ENCODE measurements around the gene STUM. TPM values are rescaled to one million over a fixed set of nuclear protein-coding genes. Genes with fewer than 3 reads are reported as not detected.

The STUM gene
- total RNA-seq, 2 donors from 2014 or later = not detected

GRCh38 chr1:226549937-226550671 lies 1.5 kb downstream of the STUM start:
- Mint-ChIP-seq H3K36me3 (no peaks in the 10 kb centered on the region), H3K9me3 (no peaks in the 10 kb centered on the region), H3K27ac (no peak overlapping the region)
- ATAC-seq (peak; percentile 24 to 33), DNase-seq (ENCODE audit: low spot score in 2 of 2) (peak in 1 of 2 donors; percentile 18)

- H3K27ac Mint-ChIP-seq = no peak overlapping the region
- DNase-seq (ENCODE audit: low spot score in 2 of 2) (no peak), ATAC-seq (no peak)
- no peaks in the 10 kb centered on the region for H3K9me3 Mint-ChIP-seq
- no peaks in the 10 kb centered on the region for H3K36me3 Mint-ChIP-seq
These were observed 2.1 kb downstream of the STUM start for GRCh38 chr1:226550672-226551041.

- no peaks in the 10 kb centered on the region for H3K36me3 Mint-ChIP-seq
- H3K27ac Mint-ChIP-seq = no peak overlapping the region
- no peak for DNase-seq (ENCODE audit: low spot score in 2 of 2)
- no peak for ATAC-seq
- H3K9me3 Mint-ChIP-seq = no peaks in the 10 kb centered on the region
These were observed 2.7 kb downstream of the STUM start for GRCh38 chr1:226551299-226551698.

- no peaks in the 10 kb centered on the region for H3K9me3 Mint-ChIP-seq
- ATAC-seq (no peak), DNase-seq (ENCODE audit: low spot score in 2 of 2) (no peak)
- H3K27ac Mint-ChIP-seq = no peak overlapping the region
- H3K36me3 Mint-ChIP-seq = no peaks in the 10 kb centered on the region
These were observed 3.5 kb downstream of the STUM start for GRCh38 chr1:226552061-226552460.

- Mint-ChIP-seq H3K27ac (no peak overlapping the region), H3K9me3 (no peaks in the 10 kb centered on the region), H3K36me3 (no peaks in the 10 kb centered on the region)
- no peak for DNase-seq (ENCODE audit: low spot score in 2 of 2)
- ATAC-seq = no peak
These were observed 4.8 kb downstream of the STUM start for GRCh38 chr1:226553266-226553923.

- no peak for DNase-seq (ENCODE audit: low spot score in 2 of 2)
- H3K9me3 Mint-ChIP-seq = no peaks in the 10 kb centered on the region
- no peak overlapping the region for H3K27ac Mint-ChIP-seq
- no peak for ATAC-seq
- no peaks in the 10 kb centered on the region for H3K36me3 Mint-ChIP-seq
These were observed 5.3 kb downstream of the STUM start for GRCh38 chr1:226553924-226554282.

GRCh38 chr1:226555092-226555491 lies 6.5 kb downstream of the STUM start:
- ATAC-seq (no peak), DNase-seq (ENCODE audit: low spot score in 2 of 2) (no peak)
- no peaks in the 10 kb centered on the region for H3K9me3 Mint-ChIP-seq
- no peak overlapping the region for H3K27ac Mint-ChIP-seq
- no peaks in the 10 kb centered on the region for H3K36me3 Mint-ChIP-seq

- H3K27ac Mint-ChIP-seq = no peak overlapping the region
- DNase-seq (ENCODE audit: low spot score in 2 of 2) (no peak), ATAC-seq (no peak)
- no peaks in the 10 kb centered on the region for H3K36me3 Mint-ChIP-seq
- H3K9me3 Mint-ChIP-seq = no peaks in the 10 kb centered on the region
These were observed 8.9 kb downstream of the STUM start for GRCh38 chr1:226557424-226557823.

- DNase-seq (ENCODE audit: low spot score in 2 of 2) (no peak), ATAC-seq (no peak)
- Mint-ChIP-seq H3K36me3 (no peaks in the 10 kb centered on the region), H3K27ac (no peak overlapping the region), H3K9me3 (no peaks in the 10 kb centered on the region)
These were observed 9.6 kb downstream of the STUM start for GRCh38 chr1:226558036-226558650.

GRCh38 chr1:226560243-226560642 lies 11.7 kb downstream of the STUM start:
- DNase-seq (ENCODE audit: low spot score in 2 of 2) = no peak

GRCh38 chr1:226562989-226563388 lies 14.4 kb downstream of the STUM start:
- no peak for DNase-seq (ENCODE audit: low spot score in 2 of 2)
- ATAC-seq = no peak
- no peaks in the 10 kb centered on the region for H3K9me3 Mint-ChIP-seq
- no peaks in the 10 kb centered on the region for H3K36me3 Mint-ChIP-seq
- no peak overlapping the region for H3K27ac Mint-ChIP-seq

More at GRCh38 chr1:226560243-226560642, 11.7 kb downstream of the STUM start:
- H3K36me3 Mint-ChIP-seq = no peaks in the 10 kb centered on the region
- ATAC-seq = no peak
- no peak overlapping the region for H3K27ac Mint-ChIP-seq
- H3K9me3 Mint-ChIP-seq = no peaks in the 10 kb centered on the region

- no peak overlapping the region for H3K27ac Mint-ChIP-seq
- no peaks in the 10 kb centered on the region for H3K9me3 Mint-ChIP-seq
- no peaks in the 10 kb centered on the region for H3K36me3 Mint-ChIP-seq
- DNase-seq (ENCODE audit: low spot score in 2 of 2) (no peak), ATAC-seq (no peak)
These were observed 15.1 kb downstream of the STUM start for GRCh38 chr1:226563666-226564065.

GRCh38 chr1:226565476-226565875 lies 16.9 kb downstream of the STUM start:
- DNase-seq (ENCODE audit: low spot score in 2 of 2) = no peak
- no peak for ATAC-seq
- Mint-ChIP-seq H3K36me3 (no peaks in the 10 kb centered on the region), H3K27ac (no peak overlapping the region), H3K9me3 (no peaks in the 10 kb centered on the region)

- H3K27ac Mint-ChIP-seq = no peak overlapping the region
- DNase-seq (ENCODE audit: low spot score in 2 of 2) (no peak), ATAC-seq (no peak)
- no peaks in the 10 kb centered on the region for H3K36me3 Mint-ChIP-seq
- H3K9me3 Mint-ChIP-seq = no peaks in the 10 kb centered on the region
These were observed 17.7 kb downstream of the STUM start for GRCh38 chr1:226566234-226566633.

- DNase-seq (ENCODE audit: low spot score in 2 of 2) (no peak), ATAC-seq (no peak)
- no peak overlapping the region for H3K27ac Mint-ChIP-seq
- no peaks in the 10 kb centered on the region for H3K9me3 Mint-ChIP-seq
- no peaks in the 10 kb centered on the region for H3K36me3 Mint-ChIP-seq
These were observed 18.2 kb downstream of the STUM start for GRCh38 chr1:226566760-226567159.

- Mint-ChIP-seq H3K27ac (no peak overlapping the region), H3K36me3 (no peaks in the 10 kb centered on the region), H3K9me3 (no peaks in the 10 kb centered on the region)
- ATAC-seq (no peak), DNase-seq (ENCODE audit: low spot score in 2 of 2) (no peak)
These were observed 19.7 kb downstream of the STUM start for GRCh38 chr1:226568077-226568831.
